Measurements from ENCODE around the gene IFNL2. TPM values are rescaled to one million over a fixed set of nuclear protein-coding genes. Genes with fewer than 3 reads are reported as not detected.

IFNL2 gene
- total RNA-seq, 4 donors from 2014 or later, result not detected

GRCh38 chr19:39304185-39304513 is 36.0 kb downstream of the IFNL2 start:
- no peak for DNase-seq (ENCODE audit: low spot score in 2 of 2)
- TF ChIP-seq CTCF (IDR thresholded peaks at IDR 0.05) (no peak), POLR2A (IDR thresholded peaks at IDR 0.05) (no peak), EP300 (IDR thresholded peaks at IDR 0.05) (no peak)
- Histone ChIP-seq H3K27me3 (peaks cover 0 to 64% of the 10 kb centered on the region in 2 donors), H3K4me3 (no peak overlapping the region), H3K9me3 (no peaks in the 10 kb centered on the region), H3K4me1 (peaks cover 0 to 19% (median 5%) of the 10 kb centered on the region in 4 donors), H3K27ac (no peak overlapping the region), H3K36me3 (no peaks in the 10 kb centered on the region)

- H3K27me3 ChIP-seq, result peaks cover 0 to 72% of the 10 kb centered on the region in 2 donors
Observed at GRCh38 chr19:39304701-39305571, 36.7 kb downstream of the IFNL2 start.

GRCh38 chr19:39306075-39306474 is 37.9 kb downstream of the IFNL2 start:
- Histone ChIP-seq H3K27ac (no peak overlapping the region), H3K27me3 (peaks cover 0 to 72% of the 10 kb centered on the region in 2 donors), H3K36me3 (no peaks in the 10 kb centered on the region), H3K9me3 (no peaks in the 10 kb centered on the region), H3K4me3 (no peak overlapping the region), H3K4me1 (peaks cover 0 to 19% (median 5%) of the 10 kb centered on the region in 4 donors)
- TF ChIP-seq EP300 (IDR thresholded peaks at IDR 0.05), result no peak
- no peak for TF ChIP-seq CTCF (IDR thresholded peaks at IDR 0.05)
- TF ChIP-seq POLR2A (IDR thresholded peaks at IDR 0.05), result no peak
- DNase-seq (ENCODE audit: low spot score in 2 of 2), result no peak

More at GRCh38 chr19:39304701-39305571, 36.7 kb downstream of the IFNL2 start:
- WGBS, 2 donors, result 42 to 49% methylated on average over 6 of the region's 6 CpGs
- no peaks in the 10 kb centered on the region for H3K36me3 ChIP-seq
- no peaks in the 10 kb centered on the region for H3K9me3 ChIP-seq
- no peak overlapping the region for H3K4me3 ChIP-seq
- TF ChIP-seq POLR2A (IDR thresholded peaks at IDR 0.05) (no peak), CTCF (IDR thresholded peaks at IDR 0.05) (no peak), EP300 (IDR thresholded peaks at IDR 0.05) (no peak)
- no peak overlapping the region for H3K27ac ChIP-seq
- peaks cover 0 to 19% (median 5%) of the 10 kb centered on the region in 4 donors for H3K4me1 ChIP-seq
- DNase-seq (ENCODE audit: low spot score in 2 of 2), result no peak

- 16 to 17% methylated on average over 21 to 23 of the region's 71 CpGs for WGBS, 2 donors
- peak overlapping the region in 2 of 4 donors; percentile 5 to 21 for H3K4me3 ChIP-seq
- no peaks in the 10 kb centered on the region for H3K9me3 ChIP-seq
- peaks cover 0 to 19% (median 5%) of the 10 kb centered on the region in 4 donors for H3K4me1 ChIP-seq
- H3K27me3 ChIP-seq, result peaks cover 0 to 67% of the 10 kb centered on the region in 2 donors
- no peak overlapping the region for H3K27ac ChIP-seq
- H3K36me3 ChIP-seq, result no peaks in the 10 kb centered on the region
- TF ChIP-seq EP300 (IDR thresholded peaks at IDR 0.05) (no peak), POLR2A (IDR thresholded peaks at IDR 0.05) (no peak), CTCF (IDR thresholded peaks at IDR 0.05) (no peak)
- DNase-seq (ENCODE audit: low spot score in 2 of 2), result no peak
Observed at GRCh38 chr19:39307046-39307821, 39.0 kb downstream of the IFNL2 start.

Data from tibial nerve (tissue), 4 donors.